GM19239 (cell line): ENCODE measurements around the gene C11orf58.

ENCODE experiments used
- DNase-seq: peaks from one replicate; pipeline ENCODE4 v3.0.0; 2011; ENCODE audit warnings: low spot score; ENCODE audit not compliant: insufficient read length
- FAIRE-seq: peaks from 2 replicates; lab custom pipeline; 2011; peaks lifted over from hg19 to GRCh38; lab: Jason Lieb, UNC

Gene C11orf58

DNA sequence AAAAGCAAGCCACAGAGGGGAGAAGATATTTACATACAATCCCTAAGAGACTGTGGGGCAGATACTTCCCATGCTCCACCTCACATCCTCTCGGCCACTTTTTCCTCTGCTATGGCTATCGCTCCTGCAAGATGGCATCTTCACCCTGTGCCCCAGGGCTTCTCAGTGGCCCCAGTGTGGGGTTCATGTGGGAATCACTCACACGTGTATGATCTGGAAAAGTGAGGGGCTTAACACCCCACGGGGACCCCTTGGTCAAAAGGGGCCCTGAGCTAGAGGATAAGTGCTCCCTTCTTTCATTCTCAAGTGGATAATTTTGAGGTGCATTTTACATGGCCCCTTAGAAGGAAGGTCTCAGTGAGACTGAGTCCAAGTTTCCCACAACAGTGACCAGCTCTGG lies 28.7 kb downstream of the C11orf58 start:
- FAIRE-seq, result no peak
- DNase-seq, result no peak

GRCh38 chr11:16767957-16768356 lies 29.5 kb downstream of the C11orf58 start:
- FAIRE-seq, result no peak

GRCh38 chr11:16769386-16769785 lies 30.9 kb downstream of the C11orf58 start:
- FAIRE-seq, result no peak

More at GRCh38 chr11:16767957-16768356, 29.5 kb downstream of the C11orf58 start:
- no peak for DNase-seq

DNA sequence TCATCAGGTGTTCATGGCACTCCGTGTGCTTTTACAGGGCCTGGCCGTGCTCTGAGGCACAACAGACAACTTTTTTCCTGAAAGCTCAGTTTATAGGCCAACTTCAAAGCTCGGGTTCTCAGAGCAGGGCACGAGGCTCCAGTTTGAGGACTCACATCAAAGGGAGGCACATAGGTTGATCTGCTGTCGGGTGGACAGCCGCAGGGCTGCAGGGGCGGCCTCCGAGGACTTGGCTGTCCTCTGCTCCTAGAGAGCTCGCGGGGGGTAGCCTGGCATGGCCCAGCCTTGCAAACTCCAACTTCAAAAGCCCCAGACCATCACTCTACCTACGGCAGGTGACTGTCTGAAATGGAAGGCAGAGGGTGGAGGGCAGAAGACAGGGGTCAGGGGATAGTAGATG lies 31.6 kb downstream of the C11orf58 start:
- DNase-seq (no peak), FAIRE-seq (no peak)

More at GRCh38 chr11:16769386-16769785, 30.9 kb downstream of the C11orf58 start:
- DNase-seq, result no peak

GRCh38 chr11:16771350-16772140 lies 33.1 kb downstream of the C11orf58 start:
- no peak for DNase-seq
- no peak for FAIRE-seq

GRCh38 chr11:16772141-16772512 lies 33.7 kb downstream of the C11orf58 start:
- no peak for DNase-seq
- no peak for FAIRE-seq

DNA sequence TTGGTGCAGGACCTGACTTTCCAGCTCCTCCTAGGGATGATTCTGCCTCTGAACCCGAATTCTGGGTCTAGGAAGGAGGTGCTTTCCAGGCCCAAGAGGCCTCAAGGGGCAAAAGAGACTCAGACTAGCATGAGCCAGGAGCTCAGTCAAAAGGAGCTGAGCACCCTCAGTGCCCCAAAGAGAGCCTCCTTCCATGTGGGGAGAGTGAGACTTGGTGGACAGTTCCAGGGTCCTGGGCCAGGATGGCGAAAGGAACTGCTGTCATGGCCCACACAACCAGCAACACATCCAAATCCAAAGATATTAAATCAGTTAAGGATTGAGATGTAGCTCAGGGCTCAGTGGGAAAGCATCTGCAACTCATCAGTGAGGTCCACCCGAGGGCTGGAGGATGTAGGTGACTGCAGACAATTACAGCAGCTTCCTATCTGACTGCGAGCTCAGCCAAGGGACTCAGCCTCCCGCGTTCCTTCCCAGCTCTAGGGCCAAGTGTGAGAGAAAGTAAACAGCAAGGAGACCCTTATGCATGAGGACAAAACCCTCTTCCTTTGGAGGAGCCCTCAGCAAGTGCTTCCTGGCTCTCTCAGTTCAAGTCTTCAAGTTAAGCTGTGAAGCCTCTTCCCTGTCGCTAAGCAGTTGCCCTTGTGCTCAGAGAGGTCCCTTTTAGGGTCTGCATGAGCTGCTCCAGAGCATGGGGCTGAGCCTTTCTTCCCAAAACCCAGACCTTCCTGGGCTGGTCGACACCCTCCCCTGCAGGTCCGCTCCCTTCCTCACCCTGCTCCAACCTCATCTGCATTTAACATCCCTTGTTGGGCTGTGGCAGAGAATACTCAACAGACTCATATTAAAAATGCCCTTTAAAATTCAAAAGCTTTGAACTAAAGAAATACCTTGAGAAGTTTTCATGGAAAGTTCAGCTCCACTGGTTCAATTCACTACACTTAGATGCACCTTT lies 35.8 kb downstream of the C11orf58 start:
- DNase-seq (no peak), FAIRE-seq (no peak)

DNA sequence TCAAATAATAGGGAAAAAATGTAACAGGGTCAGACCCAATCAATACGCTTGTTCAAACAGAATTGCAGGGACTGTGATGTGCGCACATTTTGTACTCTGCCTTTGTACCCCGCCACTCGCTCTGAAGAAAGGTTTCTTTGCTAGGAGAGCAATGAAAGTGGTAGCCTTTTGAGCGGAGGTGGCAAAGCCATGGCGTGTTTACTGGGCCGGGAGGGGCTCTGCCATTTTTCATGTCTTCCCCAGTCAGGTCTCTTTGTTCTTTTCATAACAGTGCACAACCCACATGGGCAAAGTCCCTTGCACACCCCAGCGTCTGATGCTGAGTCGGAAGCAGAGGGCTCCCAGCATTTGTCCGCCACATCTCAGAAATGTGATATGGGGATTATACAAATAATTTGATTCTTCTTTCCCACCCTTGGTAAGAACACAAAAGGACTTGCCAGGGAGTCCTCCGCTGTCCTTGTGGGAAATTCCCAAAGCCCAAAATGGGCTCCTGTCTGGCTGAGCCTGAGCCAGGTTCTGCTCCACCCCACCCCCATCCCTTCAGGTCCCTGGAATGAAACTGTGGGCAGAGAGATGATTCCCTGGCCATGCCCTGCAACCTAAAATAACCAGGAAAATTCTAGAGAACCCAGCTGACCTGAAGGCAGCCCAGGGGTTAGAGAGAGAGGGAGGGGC lies 36.6 kb downstream of the C11orf58 start:
- no peak for FAIRE-seq

DNA sequence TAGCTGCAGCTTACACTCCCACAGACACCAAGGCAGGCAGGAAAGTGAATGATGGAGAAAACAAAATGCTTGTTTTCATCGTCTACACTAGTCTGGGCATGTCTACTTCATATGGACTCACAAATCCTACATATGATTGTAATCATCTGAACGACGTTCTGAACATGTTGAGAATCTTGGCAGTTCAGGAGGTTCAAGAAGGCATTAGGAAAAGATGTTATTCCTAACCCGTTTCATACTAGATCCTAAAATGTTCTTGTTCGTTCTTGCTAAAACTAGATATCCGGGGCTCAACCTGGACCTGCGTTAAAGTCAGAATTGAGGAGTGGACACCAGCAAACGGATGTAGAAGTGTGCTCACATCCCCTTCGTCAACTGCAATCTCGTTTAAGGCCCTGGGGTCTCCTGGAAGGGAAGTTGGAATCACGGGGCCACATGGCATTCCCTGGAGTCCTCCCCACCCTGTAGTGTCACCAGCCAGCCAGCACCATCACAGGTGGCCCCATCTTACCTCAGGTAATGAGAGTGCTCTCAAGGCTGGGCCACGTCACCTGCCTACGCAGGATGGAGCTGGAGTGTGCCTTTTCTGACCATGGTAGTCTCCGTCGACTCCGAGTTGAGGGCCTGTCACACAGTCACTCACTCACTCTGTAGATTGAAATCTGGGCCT lies 37.3 kb downstream of the C11orf58 start:
- FAIRE-seq (no peak), DNase-seq (no peak)

More for the DNA sequence above, 36.6 kb downstream of the C11orf58 start:
- no peak for DNase-seq

DNA sequence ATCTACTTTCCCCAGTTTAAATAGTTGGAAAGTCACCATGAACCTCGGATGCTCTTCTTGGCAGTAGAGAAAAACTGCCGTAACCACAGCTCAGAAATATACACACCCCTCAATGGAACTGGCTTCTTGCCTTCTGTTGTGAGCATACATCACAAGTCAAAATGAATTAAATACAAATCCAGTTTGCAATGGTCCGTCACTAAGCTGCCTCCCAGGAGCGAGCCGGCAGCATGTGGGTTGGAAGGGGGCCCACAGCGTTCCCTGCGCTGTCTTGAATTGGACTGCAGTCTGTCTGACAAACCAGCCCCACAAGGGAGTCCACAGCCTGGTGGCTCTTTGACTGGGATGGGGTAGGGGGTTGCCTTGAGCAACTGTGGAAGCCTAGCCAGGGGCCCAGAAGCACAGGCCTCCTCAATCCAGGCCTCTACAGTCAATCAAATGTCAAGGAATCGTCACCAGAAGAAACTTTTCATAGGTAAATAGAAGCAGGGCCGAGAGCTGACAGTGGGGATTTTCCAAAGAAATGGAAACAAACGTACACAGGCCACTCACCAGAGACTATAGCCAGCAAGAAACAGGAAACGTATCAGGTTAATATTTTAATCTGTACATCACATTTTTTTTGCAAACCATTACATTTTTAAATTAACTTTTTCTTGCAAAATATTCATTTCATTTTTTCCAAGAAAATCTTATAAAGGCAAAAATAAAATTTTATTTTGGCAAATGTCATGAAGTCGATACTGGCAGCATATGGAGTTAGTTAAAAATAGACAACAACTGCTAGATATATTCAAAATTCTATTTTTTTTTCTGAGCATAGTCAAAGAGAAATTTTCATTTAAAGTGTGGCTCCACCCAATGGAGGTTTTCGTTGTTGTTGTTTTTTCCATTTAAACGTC lies 38.5 kb downstream of the C11orf58 start:
- FAIRE-seq, result no peak

GRCh38 chr11:16777613-16777975 lies 39.1 kb downstream of the C11orf58 start:
- DNase-seq (no peak), FAIRE-seq (no peak)

More for the DNA sequence above, 38.5 kb downstream of the C11orf58 start:
- no peak for DNase-seq

- no peak for DNase-seq
- FAIRE-seq, result no peak
Observed at GRCh38 chr11:16778286-16778685, 39.8 kb downstream of the C11orf58 start.

GRCh38 chr11:16778876-16779275 lies 40.4 kb downstream of the C11orf58 start:
- no peak for FAIRE-seq
- no peak for DNase-seq

- no peak for FAIRE-seq
- no peak for DNase-seq
Observed at GRCh38 chr11:16779436-16779835, 41.0 kb downstream of the C11orf58 start.

DNA sequence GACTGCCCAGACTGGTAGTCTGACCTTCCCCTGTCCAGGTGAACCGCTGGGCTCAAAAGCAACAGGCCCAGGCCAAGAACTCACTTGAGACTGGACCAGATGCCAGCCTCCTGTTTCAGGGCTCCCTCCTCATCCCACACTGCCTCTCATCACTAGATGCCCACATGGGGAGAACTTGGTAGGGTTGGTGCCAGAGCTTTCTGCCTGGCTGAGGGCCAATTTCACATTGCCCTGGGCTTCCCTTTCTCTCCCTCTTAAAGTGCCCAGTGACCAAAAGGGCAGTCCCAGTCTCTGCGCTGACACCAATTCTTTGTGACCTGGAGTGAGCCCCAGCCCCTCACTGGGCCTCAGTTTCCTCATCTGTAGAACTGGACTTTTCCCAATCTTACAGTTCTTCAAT lies 41.7 kb downstream of the C11orf58 start:
- DNase-seq, result no peak
- FAIRE-seq, result no peak

- no peak for DNase-seq
- FAIRE-seq, result no peak
Observed at GRCh38 chr11:16780698-16781550, 42.5 kb downstream of the C11orf58 start.

GRCh38 chr11:16781936-16782919 lies 43.8 kb downstream of the C11orf58 start:
- DNase-seq (no peak), FAIRE-seq (no peak)
